ENCODE data around the gene DONSON. TPM values are rescaled to one million over a fixed set of nuclear protein-coding genes. Genes with fewer than 3 reads are reported as not detected.

DONSON gene
- total and polyA plus RNA-seq, 2 of the 8 experiments (the other 6 are each of a cell fraction or from before 2014, with no cell fraction given): 21.9 to 32.5 TPM

GRCh38 chr21:33622253-33622652 lies 33.8 kb upstream of the DONSON start:
- H3K18ac ChIP-seq (ENCODE audit: extremely low read depth, low read length): no peak overlapping the region
- no peak overlapping the region for H4K8ac ChIP-seq (ENCODE audit: extremely low read depth, insufficient read depth, low read length)
- H4K5ac ChIP-seq (ENCODE audit: insufficient read length, low read depth, low read length): no peak overlapping the region
- no peak overlapping the region for H2BK20ac ChIP-seq (ENCODE audit: low read length)
- no peak overlapping the region for H3K14ac ChIP-seq (ENCODE audit: insufficient read length)
- no peaks in the 10 kb centered on the region for H3K9me3 ChIP-seq (ENCODE audit: insufficient read depth in 2 of 2, low read depth in 1 of 2, low read length in 1 of 2)
- H2BK5ac ChIP-seq (ENCODE audit: low read depth, low read length): no peak overlapping the region
- H3K79me2 ChIP-seq (ENCODE audit: control insufficient read depth in 1 of 2, insufficient read depth in 2 of 2, low read length in 2 of 2): no peaks in the 10 kb centered on the region
- no peaks in the 10 kb centered on the region for H3K23me2 ChIP-seq (ENCODE audit: low read depth, low read length)
- no peak overlapping the region for H4K91ac ChIP-seq (replicated peaks; ENCODE audit: insufficient read length, low read length)
- H3K4ac ChIP-seq (replicated peaks; ENCODE audit: insufficient read length, low read depth, low read length): no peak overlapping the region
- H2BK15ac ChIP-seq (ENCODE audit: low read length): no peak overlapping the region
- H2BK120ac ChIP-seq (replicated peaks; ENCODE audit: low read depth, low read length): no peak overlapping the region
- no peaks in the 10 kb centered on the region for H3K27me3 ChIP-seq (replicated peaks in 1 of 4; ENCODE audit: control insufficient read depth in 3 of 4, extremely low read depth in 1 of 4, insufficient read depth in 3 of 4, low read length in 3 of 4)
- H3K79me1 ChIP-seq (ENCODE audit: low read depth, low read length): no peaks in the 10 kb centered on the region
- DNase-seq (ENCODE audit: low read depth in 1 of 2, low spot score in 2 of 2) (no peak), FAIRE-seq (peak; percentile 84)
- peaks cover 0 to 3% (median 0%) of the 10 kb centered on the region in 4 experiments; a peak in 1 of 8 replicates for H3K36me3 ChIP-seq (ENCODE audit: control insufficient read depth in 2 of 4, insufficient read depth in 4 of 4, low read length in 3 of 4)
- H2BK12ac ChIP-seq (ENCODE audit: low read depth, low read length): no peak overlapping the region
- no peak overlapping the region for H3K56ac ChIP-seq (replicated peaks; ENCODE audit: insufficient read length, low read depth, low read length)
- no peak overlapping the region for H3K27ac ChIP-seq (ENCODE audit: low read depth, low read length)
- H3K4me3 ChIP-seq (ENCODE audit: extremely low read depth in 1 of 4, insufficient read depth in 2 of 4, low read depth in 3 of 4, low read length in 4 of 4): no peak overlapping the region
- H3K23ac ChIP-seq (ENCODE audit: insufficient read length): no peak overlapping the region
- no peaks in the 10 kb centered on the region for H4K20me1 ChIP-seq (replicated peaks in 1 of 2; ENCODE audit: control insufficient read depth in 1 of 2, insufficient read depth in 2 of 2, low read length in 2 of 2)
- TF ChIP-seq USF2 (IDR thresholded peaks at IDR 0.05; ENCODE audit: low read length) (no peak), MAFK (IDR thresholded peaks at IDR 0.05; ENCODE audit: low read depth, low read length) (no peak), CTCF (IDR thresholded peaks at IDR 0.05; ENCODE audit: control extremely low read depth in 1 of 3, insufficient read depth in 1 of 3, low read depth in 1 of 3, low read length in 3 of 3) (no peak), RAD21 (IDR thresholded peaks at IDR 0.05 in 1 of 2, conservative IDR thresholded peaks at IDR 0.05 in 1 of 2; ENCODE audit: low read depth in 2 of 2, low read length in 2 of 2) (no peak), ASH2L (IDR thresholded peaks at IDR 0.05; ENCODE audit: low read length) (no peak)
- POLR2A ChIA-PET (ENCODE audit: partially characterized antibody): no interaction called here
- no peak overlapping the region for H3K4me2 ChIP-seq (ENCODE audit: insufficient read depth in 1 of 2, low read depth in 2 of 2, low read length in 2 of 2)
- H2AFZ ChIP-seq (ENCODE audit: low read length): no peak overlapping the region
- H3K4me1 ChIP-seq (replicated peaks in 1 of 4; ENCODE audit: control insufficient read depth in 3 of 4, insufficient read depth in 4 of 4, low read length in 3 of 4): no peaks in the 10 kb centered on the region
- CTCF ChIA-PET (ENCODE audit: partially characterized antibody): interaction anchor here (0.6 kb wide), 1 partner anchor 699 kb away, joined by 3 read pairs; no protein-coding TSS in a partner anchor
- no peak overlapping the region for H3K9ac ChIP-seq (replicated peaks in 1 of 4; ENCODE audit: extremely low read depth in 1 of 4, low read depth in 3 of 4, low read length in 3 of 4)
- H2AK5ac ChIP-seq (ENCODE audit: low read depth, low read length): no peak overlapping the region
